Panc1 (cell line): ENCODE results near the gene CCDC178. TPM values are rescaled to one million over a fixed set of nuclear protein-coding genes. Genes with fewer than 3 reads are reported as not detected.

Experiments
- ATAC-seq: fragments of 200-7000 bp; cut with Tn5 transposase; 2 replicates; pipeline ENCODE4 v1.9.1; 2020; ENCODE audit warnings: mild to moderate bottlenecking, moderate library complexity
- BruUV-seq: library from RNA; stranded (reverse); fragments of 400-500 nt; replicated peaks from 2 replicates; lab custom pipeline; 2021; lab: Mats Ljungman, UMichigan
- CTCF ChIA-PET: fragments of 300-600 bp; sonication (Branson Sonifier 250); formaldehyde crosslinking; loops from one replicate; lab custom pipeline; 2022; ENCODE audit warnings: antibody characterized with exemption; lab: Charles Lee
- POLR2A ChIA-PET: fragments of 300-600 bp; sonication (Branson Sonifier 250); formaldehyde crosslinking; loops from one replicate; lab custom pipeline; 2022; ENCODE audit warnings: antibody characterized with exemption; lab: Charles Lee
- DNase-seq: peaks from one replicate; pipeline ENCODE4 v3.0.0-alpha.2; 2010; ENCODE audit warnings: low read depth, low spot score
- H3K27ac ChIP-seq: 2 replicates; pipeline ENCODE4 v1.5.1; 2011; ENCODE audit warnings: mild to moderate bottlenecking, low read length, inconsistent platforms
- H3K27me3 ChIP-seq: fragments of 200-500 bp; sonication (Bioruptor generic); 2 replicates; pipeline ENCODE4 v1.6.0; 2014; ENCODE audit warnings: low read length, inconsistent platforms; ENCODE audit not compliant: control insufficient read depth, insufficient read depth
- H3K36me3 ChIP-seq: fragments of 200-500 bp; sonication (Bioruptor generic); 2 replicates; pipeline ENCODE4 v1.5.1; 2014; ENCODE audit warnings: inconsistent platforms, mild to moderate bottlenecking, low read length, moderate library complexity; ENCODE audit not compliant: control insufficient read depth, insufficient read depth
- H3K4me1 ChIP-seq: 2 replicates; pipeline ENCODE4 v1.5.1; 2011; ENCODE audit warnings: inconsistent platforms, mild to moderate bottlenecking, low read length, moderate library complexity; ENCODE audit not compliant: control insufficient read depth, insufficient read depth
- H3K4me3 ChIP-seq, 2 experiments: 2 replicates each; pipeline ENCODE4 v1.5.1; 2011 to 2012; ENCODE audit warnings: low read depth in 2 of 2, low read length in 2 of 2, mild to moderate bottlenecking in 2 of 2, inconsistent platforms in 1 of 2, moderate library complexity in 1 of 2
- H3K9me3 ChIP-seq: fragments of 200-500 bp; sonication (Bioruptor generic); 2 replicates; pipeline ENCODE4 v1.5.1; 2014; ENCODE audit warnings: low read depth, mild to moderate bottlenecking, inconsistent platforms, low read length, moderate library complexity; ENCODE audit not compliant: control insufficient read depth, insufficient read depth
- POLR2AphosphoS5 ChIP-seq: IDR thresholded peaks from 2 replicates; pipeline ENCODE4 v1.6.1; 2012; ENCODE audit warnings: mild to moderate bottlenecking, low read depth, low read length, moderate library complexity
- SIN3A ChIP-seq: IDR thresholded peaks from 2 replicates; pipeline ENCODE4 v1.6.1; 2012; ENCODE audit warnings: low read depth, mild to moderate bottlenecking, low read length, moderate library complexity, borderline replicate concordance; ENCODE audit not compliant: insufficient read depth
- TCF7L2 ChIP-seq: IDR thresholded peaks from 2 replicates; pipeline ENCODE4 v1.6.1; 2011; ENCODE audit warnings: mild to moderate bottlenecking, low read depth, low read length, inconsistent platforms
- in situ Hi-C: cut with HindIII; loops from 2 replicates; pipeline ENCODE4 v1.10.0; 2016; ENCODE audit warnings: low sequenced_read_pairs, low pct_unique_long_range_greater_than_20kb
- intact Hi-C: fragments of 100-400 bp; cut with micrococcal nuclease; formaldehyde crosslinking; loops from one replicate; pipeline ENCODE4 v1.10.0; 2022; ENCODE audit not compliant: unreplicated experiment
- total RNA-seq: library from RNA; stranded (reverse); gene quantifications from one replicate; pipeline ENCODE4 v1.2.1, GENCODE V29; 2021; ENCODE audit not compliant: unreplicated experiment
- TF ChIP-seq, protein P1 (sequence below), 2 experiments: IDR thresholded peaks; 2 replicates each; pipeline ENCODE4 v1.6.1; 2011 to 2012; ENCODE audit warnings: low read depth in 2 of 2, control low read depth in 1 of 2, low read length in 1 of 2, mild to moderate bottlenecking in 1 of 2, moderate library complexity in 1 of 2; ENCODE audit not compliant: insufficient read depth in 1 of 2
- TF ChIP-seq, protein P2 (sequence below): fragments of 450-650 bp; IDR thresholded peaks from 2 replicates; pipeline ENCODE4 v1.5.1; 2017; ENCODE audit warnings: mild to moderate bottlenecking

The CCDC178 gene
- total RNA-seq, 1 experiment from 2014 or later: not detected

- peaks cover 2% of the 10 kb centered on the region; the same call in 1 of the 2 replicates for H3K9me3 ChIP-seq
- no peaks in the 10 kb centered on the region for H3K4me1 ChIP-seq
- intact Hi-C loops: no loop called here
- H3K36me3 ChIP-seq: no peaks in the 10 kb centered on the region
- DNase-seq: no peak
- ChIA-PET POLR2A (no interaction called here), CTCF (no interaction called here)
- ATAC-seq: no peak
- H3K4me3 ChIP-seq: no peak overlapping the region
- no peaks in the 10 kb centered on the region for H3K27me3 ChIP-seq
- BruUV-seq: no TSS peak
- in situ Hi-C loops: no loop called here
- TF ChIP-seq, protein P1, sequence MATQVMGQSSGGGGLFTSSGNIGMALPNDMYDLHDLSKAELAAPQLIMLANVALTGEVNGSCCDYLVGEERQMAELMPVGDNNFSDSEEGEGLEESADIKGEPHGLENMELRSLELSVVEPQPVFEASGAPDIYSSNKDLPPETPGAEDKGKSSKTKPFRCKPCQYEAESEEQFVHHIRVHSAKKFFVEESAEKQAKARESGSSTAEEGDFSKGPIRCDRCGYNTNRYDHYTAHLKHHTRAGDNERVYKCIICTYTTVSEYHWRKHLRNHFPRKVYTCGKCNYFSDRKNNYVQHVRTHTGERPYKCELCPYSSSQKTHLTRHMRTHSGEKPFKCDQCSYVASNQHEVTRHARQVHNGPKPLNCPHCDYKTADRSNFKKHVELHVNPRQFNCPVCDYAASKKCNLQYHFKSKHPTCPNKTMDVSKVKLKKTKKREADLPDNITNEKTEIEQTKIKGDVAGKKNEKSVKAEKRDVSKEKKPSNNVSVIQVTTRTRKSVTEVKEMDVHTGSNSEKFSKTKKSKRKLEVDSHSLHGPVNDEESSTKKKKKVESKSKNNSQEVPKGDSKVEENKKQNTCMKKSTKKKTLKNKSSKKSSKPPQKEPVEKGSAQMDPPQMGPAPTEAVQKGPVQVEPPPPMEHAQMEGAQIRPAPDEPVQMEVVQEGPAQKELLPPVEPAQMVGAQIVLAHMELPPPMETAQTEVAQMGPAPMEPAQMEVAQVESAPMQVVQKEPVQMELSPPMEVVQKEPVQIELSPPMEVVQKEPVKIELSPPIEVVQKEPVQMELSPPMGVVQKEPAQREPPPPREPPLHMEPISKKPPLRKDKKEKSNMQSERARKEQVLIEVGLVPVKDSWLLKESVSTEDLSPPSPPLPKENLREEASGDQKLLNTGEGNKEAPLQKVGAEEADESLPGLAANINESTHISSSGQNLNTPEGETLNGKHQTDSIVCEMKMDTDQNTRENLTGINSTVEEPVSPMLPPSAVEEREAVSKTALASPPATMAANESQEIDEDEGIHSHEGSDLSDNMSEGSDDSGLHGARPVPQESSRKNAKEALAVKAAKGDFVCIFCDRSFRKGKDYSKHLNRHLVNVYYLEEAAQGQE (IDR thresholded peaks at IDR 0.05; ENCODE audit: insufficient read depth in 1 of 2, low read depth in 2 of 2, low read length in 1 of 2): no peak
- TF ChIP-seq POLR2AphosphoS5: no peak
- no peak for TF ChIP-seq TCF7L2
- TF ChIP-seq, protein P2, sequence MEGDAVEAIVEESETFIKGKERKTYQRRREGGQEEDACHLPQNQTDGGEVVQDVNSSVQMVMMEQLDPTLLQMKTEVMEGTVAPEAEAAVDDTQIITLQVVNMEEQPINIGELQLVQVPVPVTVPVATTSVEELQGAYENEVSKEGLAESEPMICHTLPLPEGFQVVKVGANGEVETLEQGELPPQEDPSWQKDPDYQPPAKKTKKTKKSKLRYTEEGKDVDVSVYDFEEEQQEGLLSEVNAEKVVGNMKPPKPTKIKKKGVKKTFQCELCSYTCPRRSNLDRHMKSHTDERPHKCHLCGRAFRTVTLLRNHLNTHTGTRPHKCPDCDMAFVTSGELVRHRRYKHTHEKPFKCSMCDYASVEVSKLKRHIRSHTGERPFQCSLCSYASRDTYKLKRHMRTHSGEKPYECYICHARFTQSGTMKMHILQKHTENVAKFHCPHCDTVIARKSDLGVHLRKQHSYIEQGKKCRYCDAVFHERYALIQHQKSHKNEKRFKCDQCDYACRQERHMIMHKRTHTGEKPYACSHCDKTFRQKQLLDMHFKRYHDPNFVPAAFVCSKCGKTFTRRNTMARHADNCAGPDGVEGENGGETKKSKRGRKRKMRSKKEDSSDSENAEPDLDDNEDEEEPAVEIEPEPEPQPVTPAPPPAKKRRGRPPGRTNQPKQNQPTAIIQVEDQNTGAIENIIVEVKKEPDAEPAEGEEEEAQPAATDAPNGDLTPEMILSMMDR: no peak
- no peak for TF ChIP-seq SIN3A
- H3K27ac ChIP-seq: no peak overlapping the region
Measured at GRCh38 chr18:33034212-33034611, 406.3 kb downstream of the CCDC178 start.

GRCh38 chr18:33022370-33022769 is 418.2 kb downstream of the CCDC178 start:
- Histone ChIP-seq H3K27me3 (no peaks in the 10 kb centered on the region), H3K4me1 (no peaks in the 10 kb centered on the region), H3K36me3 (no peaks in the 10 kb centered on the region), H3K27ac (no peak overlapping the region), H3K9me3 (peaks cover 4% of the 10 kb centered on the region; the same call in 1 of the 2 replicates), H3K4me3 (no peak overlapping the region)
- DNase-seq (no peak), ATAC-seq (no peak)
- in situ Hi-C loops (no loop called here), intact Hi-C loops (no loop called here)
- POLR2A ChIA-PET: no interaction called here
- no TSS peak for BruUV-seq
- CTCF ChIA-PET: no interaction called here
- TF ChIP-seq POLR2AphosphoS5 (no peak), SIN3A (no peak), TCF7L2 (no peak)
- TF ChIP-seq, protein P2: no peak
- TF ChIP-seq, protein P1 (IDR thresholded peaks at IDR 0.05; ENCODE audit: insufficient read depth in 1 of 2, low read depth in 2 of 2, low read length in 1 of 2): no peak
